Activated CD4-positive, CD25-positive, alpha-beta regulatory T cell treated with anti-CD3 and anti-CD28 coated beads, Interleukin-2, amount 50 U/mL, for 24 hours (primary cell): ENCODE results near the gene PAQR9.
A peak's percentile ranks its signal among the peaks of the same experiment; 100 is the strongest.

Experiments used
- ATAC-seq, 2 donors: fragments of 150-1000 bp; cut with Tn5 transposase; one replicate each; pipeline ENCODE4 v1.10.0; 2021; ENCODE audit warnings: mild to moderate bottlenecking in 1 of 2, moderate library complexity in 1 of 2

PAQR9 gene

GRCh38 chr3:142950972-142951371, 12.5 kb downstream of the PAQR9 start:
- no peak for ATAC-seq

- peak; percentile 74 to 79 for ATAC-seq
Measured at GRCh38 chr3:142947799-142948575, 15.5 kb downstream of the PAQR9 start.

- no peak for ATAC-seq
Measured at GRCh38 chr3:142947352-142947751, 16.1 kb downstream of the PAQR9 start.

GRCh38 chr3:142946861-142947260, 16.6 kb downstream of the PAQR9 start:
- no peak for ATAC-seq

- ATAC-seq = no peak
Measured at GRCh38 chr3:142945023-142945422, 18.5 kb downstream of the PAQR9 start.

GRCh38 chr3:142944342-142944741, 19.1 kb downstream of the PAQR9 start:
- peak; percentile 55 to 62 for ATAC-seq

- ATAC-seq = peak; percentile 56 to 73
Measured at GRCh38 chr3:142943870-142944269, 19.6 kb downstream of the PAQR9 start.

- ATAC-seq = no peak
Measured at GRCh38 chr3:142943349-142943748, 20.1 kb downstream of the PAQR9 start.

GRCh38 chr3:142941373-142942123, 21.9 kb downstream of the PAQR9 start:
- ATAC-seq = no peak

- no peak for ATAC-seq
Measured at GRCh38 chr3:142940472-142940871, 23.0 kb downstream of the PAQR9 start.

GRCh38 chr3:142940000-142940399, 23.5 kb downstream of the PAQR9 start:
- ATAC-seq = no peak

GRCh38 chr3:142935963-142936362, 27.5 kb downstream of the PAQR9 start:
- ATAC-seq = no peak

- no peak for ATAC-seq
Measured at GRCh38 chr3:142934887-142935269, 28.6 kb downstream of the PAQR9 start.

- ATAC-seq = no peak
Measured at GRCh38 chr3:142934128-142934886, 29.2 kb downstream of the PAQR9 start.

GRCh38 chr3:142931222-142931621, 32.3 kb downstream of the PAQR9 start:
- peak; percentile 65 to 67 for ATAC-seq

GRCh38 chr3:142930463-142930862, 33.0 kb downstream of the PAQR9 start:
- no peak for ATAC-seq

- ATAC-seq = no peak
Measured at GRCh38 chr3:142929890-142930289, 33.6 kb downstream of the PAQR9 start.

- ATAC-seq = peak; percentile 43 to 64
Measured at GRCh38 chr3:142929109-142929508, 34.4 kb downstream of the PAQR9 start.

- no peak for ATAC-seq
Measured at GRCh38 chr3:142926368-142926944, 37.0 kb downstream of the PAQR9 start.

- no peak for ATAC-seq
Measured at GRCh38 chr3:142925140-142925539, 38.3 kb downstream of the PAQR9 start.

GRCh38 chr3:142923694-142924093, 39.8 kb downstream of the PAQR9 start:
- no peak for ATAC-seq

GRCh38 chr3:142916605-142917004, 46.9 kb downstream of the PAQR9 start:
- ATAC-seq = no peak

- peak in 1 of 2 donors; percentile 7 for ATAC-seq
Measured at GRCh38 chr3:142915636-142916035, 47.8 kb downstream of the PAQR9 start.
